Measurements from ENCODE around the gene ZEB2.

The ZEB2 gene

DNA sequence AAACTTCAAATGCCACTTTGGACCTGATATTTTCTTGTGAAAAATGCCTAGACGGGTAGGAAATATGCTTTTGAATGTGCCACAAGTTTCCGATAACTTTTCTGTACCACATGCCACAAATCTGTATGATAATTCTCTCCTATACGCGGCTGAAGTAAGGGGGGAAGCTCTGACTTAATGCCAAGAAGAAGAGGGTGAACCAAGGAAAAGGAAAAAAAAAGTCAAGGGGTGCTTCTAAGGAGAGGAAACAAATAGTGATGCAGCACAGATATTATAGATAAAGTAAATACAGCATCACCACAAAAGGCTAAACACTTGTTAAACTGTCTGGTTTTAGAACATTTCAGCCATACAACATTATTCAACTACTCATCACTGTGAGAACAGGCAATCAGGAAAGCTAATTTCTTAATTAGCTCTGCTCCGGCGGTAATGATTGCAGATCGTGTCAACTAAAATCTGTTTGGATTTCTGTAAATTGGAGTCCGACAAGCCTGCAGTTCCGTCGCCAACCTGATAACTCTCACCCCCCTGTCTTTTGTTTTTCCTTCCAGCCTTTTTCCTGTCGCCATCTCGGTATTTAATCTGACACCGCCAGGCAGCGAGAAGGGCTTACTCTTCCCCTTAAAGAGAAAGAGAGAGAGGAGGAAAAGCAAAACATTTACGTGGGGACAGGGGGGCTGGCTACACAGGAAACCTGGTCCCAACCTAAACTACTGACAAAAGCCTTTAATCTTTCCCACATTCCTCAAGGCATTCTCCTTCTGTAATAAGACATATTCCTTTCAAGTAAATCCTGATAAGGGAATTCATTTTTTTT lies 67.5 kb downstream of the ZEB2 start:
- DNase-seq (ENCODE audit: low read depth, low spot score): no peak

- no peak for DNase-seq (ENCODE audit: low read depth, low spot score)
Measured at GRCh38 chr2:144451443-144451842, 68.5 kb downstream of the ZEB2 start.

DNA sequence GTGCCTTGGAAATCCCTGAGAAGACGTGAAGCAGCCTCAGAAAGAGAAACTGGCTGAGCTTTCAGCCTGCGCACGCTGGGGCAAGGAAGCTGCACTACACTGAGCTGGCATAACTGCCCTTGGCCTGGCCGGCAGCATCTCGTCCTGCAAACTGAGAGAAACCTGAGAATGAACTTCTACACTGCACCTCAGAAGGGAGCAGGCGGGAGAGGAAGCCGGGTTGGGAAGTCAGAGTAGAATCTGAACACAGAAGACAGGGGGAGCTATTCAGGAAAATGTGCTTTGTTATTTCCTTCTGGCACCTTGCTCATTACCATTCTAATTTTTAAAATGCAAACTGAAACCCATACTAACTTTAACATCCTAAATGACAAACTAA lies 70.9 kb downstream of the ZEB2 start:
- DNase-seq (ENCODE audit: low read depth, low spot score): no peak

DNA sequence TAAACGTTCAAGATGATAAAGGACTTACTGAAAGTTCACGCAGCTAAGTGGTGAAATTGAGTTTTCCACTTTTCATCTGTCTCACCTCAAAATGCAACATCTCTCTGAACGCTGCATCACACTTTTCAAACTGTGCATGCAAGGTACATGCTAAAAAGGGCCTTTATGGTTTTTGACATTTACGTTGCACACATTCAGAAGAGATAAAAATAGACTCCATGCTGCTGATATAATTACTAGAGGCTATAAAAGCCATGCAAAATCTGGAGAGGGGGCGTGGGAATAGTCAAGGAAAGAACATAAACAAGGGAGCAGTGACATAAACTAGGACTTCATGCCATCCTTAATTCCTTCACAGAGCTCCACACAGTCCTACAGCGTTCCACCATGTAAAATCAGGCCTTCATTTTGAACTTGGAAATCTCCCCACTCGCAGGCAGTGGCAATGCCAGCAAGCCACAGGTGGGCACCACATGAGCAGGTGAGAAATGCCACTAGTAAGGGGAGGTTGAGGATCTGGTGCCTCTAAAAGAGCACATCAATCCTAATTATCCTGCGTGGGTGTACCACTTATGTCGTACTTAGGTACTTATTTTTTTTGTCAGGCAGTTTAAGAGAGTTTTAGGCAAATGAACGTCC lies 71.4 kb downstream of the ZEB2 start:
- no peak for DNase-seq (ENCODE audit: low read depth, low spot score)

DNA sequence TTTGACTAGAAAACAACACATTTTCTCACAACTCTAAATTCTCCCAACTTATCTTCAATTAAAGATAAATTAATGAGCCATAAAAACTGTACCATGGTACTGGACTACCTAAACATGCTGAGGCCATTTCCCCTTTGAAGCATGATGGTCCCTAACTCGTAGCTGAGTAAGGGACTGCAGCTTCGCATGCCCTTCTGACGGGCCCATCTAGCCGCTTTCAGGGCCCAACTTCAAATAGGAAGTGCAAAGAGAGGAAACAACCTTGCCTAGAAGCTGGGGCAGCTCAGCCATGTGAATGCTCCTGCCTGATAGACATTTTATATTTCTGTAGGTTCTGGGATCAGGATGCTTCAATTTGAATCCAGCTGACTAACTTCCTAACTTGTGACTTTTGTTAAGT lies 72.4 kb downstream of the ZEB2 start:
- no peak for DNase-seq (ENCODE audit: low read depth, low spot score)

GRCh38 chr2:144446136-144446535 lies 73.8 kb downstream of the ZEB2 start:
- DNase-seq (ENCODE audit: low read depth, low spot score): no peak

DNA sequence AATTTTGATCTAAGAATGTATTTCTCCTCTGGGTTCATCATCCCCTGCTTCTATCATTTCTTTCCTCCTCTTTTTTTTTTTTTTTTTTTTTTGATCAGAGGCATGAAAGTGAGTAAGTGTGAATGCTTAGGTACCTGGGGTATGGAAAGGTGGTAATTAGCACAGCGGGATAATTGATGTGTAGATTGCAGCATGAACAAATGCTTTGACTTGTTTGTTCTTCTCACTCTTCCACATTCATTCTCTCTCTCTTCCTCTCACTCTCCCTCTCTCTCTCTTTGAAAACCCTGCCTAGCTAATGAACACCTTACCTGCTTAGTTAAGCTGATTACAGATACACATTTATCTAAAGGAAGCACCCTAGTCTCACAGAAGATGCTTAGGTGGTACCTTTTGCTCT lies 74.7 kb downstream of the ZEB2 start:
- no peak for DNase-seq (ENCODE audit: low read depth, low spot score)

DNA sequence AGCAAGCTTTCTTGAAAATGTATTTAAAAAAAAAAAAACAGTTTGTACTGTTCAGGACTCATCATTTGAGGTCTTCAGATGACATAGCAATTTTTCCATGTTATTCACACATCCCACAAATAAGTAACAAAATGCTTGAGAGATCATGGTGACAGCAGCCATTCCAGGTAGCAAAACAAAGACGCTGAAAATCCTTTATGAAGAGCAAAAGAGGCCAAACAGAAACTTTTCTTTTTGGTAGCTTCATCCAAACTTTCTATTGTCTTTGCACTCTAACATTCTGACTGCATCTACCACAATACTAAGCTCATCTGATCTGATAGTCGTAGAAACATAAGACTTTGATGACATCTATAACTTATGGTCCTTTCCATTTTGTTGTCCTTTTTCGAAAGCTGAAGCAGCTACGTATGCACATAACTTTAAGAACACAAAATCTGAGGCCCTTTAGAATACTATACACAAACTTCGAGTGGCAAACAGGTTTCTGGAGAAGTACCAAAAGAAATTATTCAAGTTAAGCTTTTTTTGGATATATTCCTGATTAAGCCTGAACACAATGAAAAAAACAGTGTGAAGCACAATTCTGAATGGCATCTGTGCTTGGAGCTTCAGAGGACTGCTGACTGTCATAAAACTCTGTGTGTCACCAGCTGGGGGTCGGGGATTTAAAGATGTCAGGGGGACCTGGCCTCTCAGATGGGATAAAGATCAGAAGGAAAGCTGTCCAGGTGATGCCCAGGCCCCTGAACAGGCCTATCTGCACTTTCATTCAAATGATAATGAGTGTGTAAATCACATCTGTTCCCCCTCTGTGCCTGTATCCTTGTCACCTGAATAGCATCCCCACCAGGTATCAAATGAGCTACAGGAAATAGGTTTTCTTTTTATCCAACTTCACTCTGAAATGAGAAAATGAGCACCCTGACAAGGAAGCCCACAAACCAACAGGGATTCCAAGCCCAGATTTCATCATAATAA lies 75.8 kb downstream of the ZEB2 start:
- no peak for DNase-seq (ENCODE audit: low read depth, low spot score)

GRCh38 chr2:144441711-144442141 lies 78.2 kb downstream of the ZEB2 start:
- DNase-seq (ENCODE audit: low read depth, low spot score): no peak

GRCh38 chr2:144439993-144440392 lies 79.9 kb downstream of the ZEB2 start:
- no peak for DNase-seq (ENCODE audit: low read depth, low spot score)

DNA sequence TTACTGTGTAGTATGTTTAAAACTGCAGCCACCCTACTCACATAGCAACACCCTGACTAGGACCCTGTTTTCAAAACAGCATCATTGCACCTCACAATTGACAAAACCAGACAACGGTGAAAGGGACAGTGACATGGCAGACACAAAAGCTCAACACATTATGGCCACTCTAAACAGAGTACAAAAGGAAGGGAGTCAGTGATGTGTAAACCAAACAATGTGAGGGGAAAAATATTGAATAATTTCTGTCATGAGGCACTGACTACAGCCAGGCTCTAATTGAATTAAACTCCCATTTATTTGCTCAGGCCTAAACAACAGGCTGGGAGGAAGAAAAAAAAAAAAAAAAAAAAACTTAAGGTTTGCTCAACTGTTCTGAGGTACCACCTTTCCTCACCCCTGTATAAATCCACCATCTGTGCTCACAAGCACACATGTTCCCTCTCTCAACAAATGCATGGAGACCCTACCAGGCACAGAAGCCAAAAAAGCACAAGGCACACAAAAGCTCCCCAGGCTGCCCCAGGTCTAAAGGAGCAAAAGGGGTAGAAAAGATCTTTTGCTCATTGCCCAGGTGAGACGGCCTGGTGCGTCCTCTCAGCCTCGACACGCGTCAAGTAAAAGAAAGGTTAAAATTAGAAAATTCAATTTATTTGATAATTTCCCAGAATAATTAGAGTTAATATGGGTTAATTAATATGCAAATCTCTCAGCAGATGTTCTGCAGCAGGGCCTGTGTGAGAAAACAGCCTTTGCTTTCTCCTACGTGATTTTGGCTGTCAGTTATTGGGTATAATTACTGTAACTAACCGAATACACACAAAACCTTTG lies 80.9 kb downstream of the ZEB2 start:
- DNase-seq (ENCODE audit: low read depth, low spot score): no peak

GRCh38 chr2:144437636-144438035 lies 82.3 kb downstream of the ZEB2 start:
- DNase-seq (ENCODE audit: low read depth, low spot score): no peak

DNA sequence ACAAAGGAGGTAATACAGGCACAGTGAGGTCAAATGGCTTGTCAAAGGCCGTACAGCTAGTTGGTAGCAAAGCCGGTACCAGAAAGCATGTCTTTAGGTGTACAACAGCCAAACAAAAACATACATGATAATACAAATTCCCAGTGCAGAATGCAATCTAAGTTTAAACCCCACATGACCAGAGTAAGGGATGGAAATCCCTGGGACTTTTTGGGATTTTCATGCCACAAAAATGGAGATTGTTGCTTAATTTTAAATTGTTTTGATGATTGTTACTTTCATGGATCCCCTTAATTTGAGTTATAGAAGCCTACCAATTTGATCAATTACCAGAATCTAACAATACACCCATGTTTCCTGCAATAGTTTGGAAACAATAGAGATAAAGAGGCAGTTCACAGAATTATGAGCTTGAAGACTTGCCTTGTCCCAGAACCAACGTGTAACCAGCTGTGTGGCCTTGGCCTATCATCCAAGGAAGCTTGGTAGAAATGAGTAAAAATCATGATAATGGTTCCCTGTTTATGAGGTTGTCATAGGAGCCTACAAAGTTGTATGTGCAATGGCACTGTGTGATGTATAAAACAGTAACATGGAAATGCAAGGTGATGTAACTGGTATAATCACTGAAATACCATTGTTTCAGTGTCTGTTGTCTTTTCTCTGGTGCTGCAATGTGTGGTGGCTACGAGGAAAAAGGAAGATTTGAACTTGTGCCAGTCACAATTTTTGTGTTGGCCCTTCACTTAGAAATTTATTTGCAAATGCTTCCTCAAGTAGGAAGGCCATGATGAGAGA lies 85.3 kb downstream of the ZEB2 start:
- no peak for DNase-seq (ENCODE audit: low read depth, low spot score)

- no peak for DNase-seq (ENCODE audit: low read depth, low spot score)
Measured at GRCh38 chr2:144432921-144433320, 87.0 kb downstream of the ZEB2 start.

GRCh38 chr2:144431998-144432397 lies 87.9 kb downstream of the ZEB2 start:
- no peak for DNase-seq (ENCODE audit: low read depth, low spot score)

- DNase-seq (ENCODE audit: low read depth, low spot score): no peak
Measured at GRCh38 chr2:144431392-144431783, 88.5 kb downstream of the ZEB2 start.

- no peak for DNase-seq (ENCODE audit: low read depth, low spot score)
Measured at GRCh38 chr2:144430722-144431391, 89.1 kb downstream of the ZEB2 start.

DNA sequence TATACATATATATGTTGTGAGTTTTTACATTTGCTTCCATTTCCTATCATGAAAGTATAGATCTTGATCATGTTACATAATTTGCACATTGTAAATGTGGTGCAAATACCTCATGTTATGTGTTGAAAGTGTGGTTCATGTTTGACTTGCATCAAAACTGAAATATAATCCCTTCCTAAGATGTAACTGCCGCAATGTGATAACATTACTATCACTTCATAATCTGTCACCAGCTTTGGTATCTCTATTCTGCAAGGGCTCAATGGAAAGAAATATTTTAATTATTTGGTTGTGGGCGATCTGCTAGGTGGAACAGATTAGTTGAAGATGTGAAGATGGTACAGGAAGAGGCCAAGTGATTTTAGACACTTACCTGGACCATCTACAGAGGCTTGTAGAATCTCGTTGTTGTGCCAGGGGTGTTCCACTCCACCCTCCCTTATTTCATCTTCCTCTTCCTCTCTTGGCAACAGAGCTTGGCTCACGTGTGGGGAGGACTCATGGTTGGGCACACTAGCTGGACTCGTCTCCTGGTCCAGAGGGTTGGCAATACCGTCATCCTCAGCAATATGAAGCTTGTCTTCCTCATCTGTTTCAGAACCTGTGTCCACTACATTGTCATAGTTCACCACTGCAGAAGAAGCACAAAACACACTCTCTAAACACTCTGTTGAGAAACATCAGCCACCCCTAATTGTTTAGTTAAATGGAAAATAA lies 90.4 kb downstream of the ZEB2 start:
- DNase-seq (ENCODE audit: low read depth, low spot score): no peak

GRCh38 chr2:144426981-144427479 lies 92.9 kb downstream of the ZEB2 start:
- no peak for DNase-seq (ENCODE audit: low read depth, low spot score)

All from iPS DF 19.7 (cell line).